Measurements from ENCODE around the gene KRT83.

Gene KRT83

DNA sequence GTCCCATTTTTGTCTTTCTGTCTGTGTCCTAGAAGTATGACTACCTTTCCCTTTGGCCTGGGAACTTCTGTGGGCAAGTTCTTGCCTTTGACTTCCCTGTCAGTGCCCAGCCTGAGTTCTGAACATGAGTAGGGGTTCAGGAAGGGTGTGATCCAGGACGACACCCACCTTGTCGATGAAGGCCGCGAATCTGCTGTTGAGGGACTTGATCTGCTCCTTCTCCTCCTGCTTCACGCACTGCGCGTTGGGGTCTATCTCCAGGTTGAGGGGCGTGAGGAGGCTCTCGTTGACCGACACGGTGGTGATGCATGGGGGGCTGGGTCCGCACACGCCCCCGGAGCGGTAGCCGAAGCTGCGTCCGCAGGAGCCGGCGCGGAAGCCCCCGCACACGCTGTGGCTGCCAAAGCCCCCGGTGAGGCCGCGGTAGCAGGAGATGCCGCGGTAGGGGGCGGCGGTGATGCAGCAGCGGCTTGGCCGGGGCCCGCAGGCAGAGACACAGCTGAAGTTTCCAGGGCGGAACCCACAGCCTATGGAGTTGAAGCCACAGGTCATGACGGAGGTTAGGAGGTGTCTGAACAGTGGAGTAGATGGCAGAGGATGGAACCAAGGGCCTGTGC is at the start of gene KRT83:
TSS of gene KRT83 (minus strand) at position 615 of the 617 bp plus-strand sequence. CDS start at position 552, 63 bp downstream.
- no peak within 1 kb of the TSS for H3K4me2 ChIP-seq (ENCODE audit: low read depth, low read length, poor library complexity, severe bottlenecking)
- H3K27ac ChIP-seq (ENCODE audit: low read depth, low read length), result no peak within 1 kb of the TSS
- TF ChIP-seq EZH2phosphoT487 (conservative IDR thresholded peaks at IDR 0.05; ENCODE audit: low read length), result no peak
- TF ChIP-seq, protein P1, sequence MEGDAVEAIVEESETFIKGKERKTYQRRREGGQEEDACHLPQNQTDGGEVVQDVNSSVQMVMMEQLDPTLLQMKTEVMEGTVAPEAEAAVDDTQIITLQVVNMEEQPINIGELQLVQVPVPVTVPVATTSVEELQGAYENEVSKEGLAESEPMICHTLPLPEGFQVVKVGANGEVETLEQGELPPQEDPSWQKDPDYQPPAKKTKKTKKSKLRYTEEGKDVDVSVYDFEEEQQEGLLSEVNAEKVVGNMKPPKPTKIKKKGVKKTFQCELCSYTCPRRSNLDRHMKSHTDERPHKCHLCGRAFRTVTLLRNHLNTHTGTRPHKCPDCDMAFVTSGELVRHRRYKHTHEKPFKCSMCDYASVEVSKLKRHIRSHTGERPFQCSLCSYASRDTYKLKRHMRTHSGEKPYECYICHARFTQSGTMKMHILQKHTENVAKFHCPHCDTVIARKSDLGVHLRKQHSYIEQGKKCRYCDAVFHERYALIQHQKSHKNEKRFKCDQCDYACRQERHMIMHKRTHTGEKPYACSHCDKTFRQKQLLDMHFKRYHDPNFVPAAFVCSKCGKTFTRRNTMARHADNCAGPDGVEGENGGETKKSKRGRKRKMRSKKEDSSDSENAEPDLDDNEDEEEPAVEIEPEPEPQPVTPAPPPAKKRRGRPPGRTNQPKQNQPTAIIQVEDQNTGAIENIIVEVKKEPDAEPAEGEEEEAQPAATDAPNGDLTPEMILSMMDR (IDR thresholded peaks at IDR 0.05; ENCODE audit: insufficient read depth, low read length, poor library complexity, severe bottlenecking), result no peak
- no peaks in the 10 kb centered on the region for H3K9me2 ChIP-seq (replicated peaks; ENCODE audit: insufficient read depth, low read length)
- H4K20me1 ChIP-seq (ENCODE audit: low read depth, low read length), result no peaks in the 10 kb centered on the region
- no peaks in the 10 kb centered on the region for H3F3A ChIP-seq (ENCODE audit: insufficient read depth)
- H3K9me3 ChIP-seq (ENCODE audit: insufficient read depth, low read length), result no peaks in the 10 kb centered on the region
- H3K79me2 ChIP-seq (ENCODE audit: insufficient read depth, low read length), result no peaks in the 10 kb centered on the region
- no peak within 1 kb of the TSS for H2AFZ ChIP-seq (ENCODE audit: low read depth, low read length, severe bottlenecking)
- H3K4me3 ChIP-seq (ENCODE audit: insufficient read depth, low read length, poor library complexity, severe bottlenecking), result no peak within 1 kb of the TSS
- no peak within 1 kb of the TSS for H3K9ac ChIP-seq (ENCODE audit: low read length)
- no peaks in the 10 kb centered on the region for H3K36me3 ChIP-seq (ENCODE audit: low read length)
- no peaks in the 10 kb centered on the region for H3K27me3 ChIP-seq (ENCODE audit: low read length)

DNA sequence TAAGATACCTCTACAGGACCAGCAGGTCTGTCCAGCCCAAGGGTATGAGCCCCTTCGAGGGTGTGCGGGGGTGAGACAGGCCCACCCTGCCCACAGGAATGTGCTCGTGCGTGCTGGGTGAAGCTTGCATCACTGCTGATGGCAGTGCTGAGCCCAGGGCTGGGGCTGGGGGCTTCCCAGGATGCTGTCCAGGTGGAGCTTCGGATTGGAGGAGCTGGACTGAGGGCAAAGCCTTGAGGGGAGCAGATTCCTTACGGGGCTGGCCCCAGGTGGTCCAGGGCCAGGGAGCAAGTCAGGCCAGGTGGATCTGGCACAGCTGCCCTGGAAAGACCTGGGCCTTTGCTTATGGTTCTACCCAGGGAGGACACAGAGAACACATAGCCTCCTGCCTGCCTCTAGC is 48.6 kb upstream of the KRT83 start:
- no peaks in the 10 kb centered on the region for H3K79me2 ChIP-seq (ENCODE audit: insufficient read depth, low read length)
- no peak overlapping the region for H3K4me3 ChIP-seq (ENCODE audit: insufficient read depth, low read length, poor library complexity, severe bottlenecking)
- H3K27ac ChIP-seq (ENCODE audit: low read depth, low read length), result no peak overlapping the region
- no peak for TF ChIP-seq EZH2phosphoT487 (conservative IDR thresholded peaks at IDR 0.05; ENCODE audit: low read length)
- TF ChIP-seq, protein P1 (IDR thresholded peaks at IDR 0.05; ENCODE audit: insufficient read depth, low read length, poor library complexity, severe bottlenecking), result no peak
- no peaks in the 10 kb centered on the region for H3F3A ChIP-seq (ENCODE audit: insufficient read depth)
- H3K9ac ChIP-seq (ENCODE audit: low read length), result no peak overlapping the region
- no peak overlapping the region for H2AFZ ChIP-seq (ENCODE audit: low read depth, low read length, severe bottlenecking)
- H3K9me2 ChIP-seq (replicated peaks; ENCODE audit: insufficient read depth, low read length), result no peaks in the 10 kb centered on the region
- no peaks in the 10 kb centered on the region for H3K36me3 ChIP-seq (ENCODE audit: low read length)
- H3K27me3 ChIP-seq (ENCODE audit: low read length), result no peaks in the 10 kb centered on the region
- H3K4me2 ChIP-seq (ENCODE audit: low read depth, low read length, poor library complexity, severe bottlenecking), result no peak overlapping the region
- no peaks in the 10 kb centered on the region for H4K20me1 ChIP-seq (ENCODE audit: low read depth, low read length)
- H3K9me3 ChIP-seq (ENCODE audit: insufficient read depth, low read length), result no peaks in the 10 kb centered on the region

DNA sequence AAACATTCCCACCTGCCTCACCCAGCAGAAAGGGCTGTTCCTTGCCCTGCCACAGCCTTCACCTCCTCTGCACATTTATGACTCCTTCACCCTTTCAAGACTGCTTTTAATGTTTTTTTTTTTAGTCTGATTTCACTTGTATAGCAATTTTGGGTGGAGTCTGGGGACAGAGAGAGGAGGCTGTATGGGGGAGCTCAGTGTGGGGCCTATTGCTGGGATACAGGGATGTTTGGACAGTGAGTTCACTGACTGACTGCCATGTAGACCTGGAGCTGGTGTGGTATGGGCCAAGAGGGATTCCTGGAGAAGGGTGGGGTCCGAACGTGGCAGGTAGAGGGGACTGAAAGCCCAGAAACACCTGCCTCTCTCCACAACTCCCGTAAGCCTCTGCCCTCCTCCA is 48.0 kb upstream of the KRT83 start:
- H3K9me2 ChIP-seq (replicated peaks; ENCODE audit: insufficient read depth, low read length), result no peaks in the 10 kb centered on the region
- H3K36me3 ChIP-seq (ENCODE audit: low read length), result no peaks in the 10 kb centered on the region
- H3K27ac ChIP-seq (ENCODE audit: low read depth, low read length), result no peak overlapping the region
- no peak overlapping the region for H3K4me3 ChIP-seq (ENCODE audit: insufficient read depth, low read length, poor library complexity, severe bottlenecking)
- no peaks in the 10 kb centered on the region for H3K79me2 ChIP-seq (ENCODE audit: insufficient read depth, low read length)
- no peaks in the 10 kb centered on the region for H3K9me3 ChIP-seq (ENCODE audit: insufficient read depth, low read length)
- no peak overlapping the region for H2AFZ ChIP-seq (ENCODE audit: low read depth, low read length, severe bottlenecking)
- H3K9ac ChIP-seq (ENCODE audit: low read length), result no peak overlapping the region
- no peaks in the 10 kb centered on the region for H3F3A ChIP-seq (ENCODE audit: insufficient read depth)
- H4K20me1 ChIP-seq (ENCODE audit: low read depth, low read length), result no peaks in the 10 kb centered on the region
- H3K4me2 ChIP-seq (ENCODE audit: low read depth, low read length, poor library complexity, severe bottlenecking), result no peak overlapping the region
- H3K27me3 ChIP-seq (ENCODE audit: low read length), result no peaks in the 10 kb centered on the region
- no peak for TF ChIP-seq EZH2phosphoT487 (conservative IDR thresholded peaks at IDR 0.05; ENCODE audit: low read length)

DNA sequence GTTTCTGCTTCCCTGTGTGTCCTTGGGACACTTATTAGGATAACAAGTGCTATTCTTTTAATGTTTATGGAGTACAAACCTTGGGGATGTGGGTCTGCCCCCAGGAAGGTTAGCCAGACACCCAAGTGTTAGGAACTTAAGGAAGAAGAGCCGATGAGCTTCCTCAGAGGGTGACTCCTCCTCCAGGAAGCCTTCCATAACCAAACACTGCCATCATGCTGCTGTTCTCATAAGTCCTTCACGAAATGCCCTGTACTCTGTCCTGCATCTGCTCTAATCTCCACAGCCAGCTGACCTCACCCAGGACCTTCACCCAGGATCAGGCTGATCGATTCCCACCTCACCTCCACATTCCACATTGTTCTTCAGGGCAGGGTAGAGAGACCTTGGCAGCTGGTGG is 47.3 kb upstream of the KRT83 start:
- H3K9me2 ChIP-seq (replicated peaks; ENCODE audit: insufficient read depth, low read length), result no peaks in the 10 kb centered on the region
- TF ChIP-seq, protein P1 (IDR thresholded peaks at IDR 0.05; ENCODE audit: insufficient read depth, low read length, poor library complexity, severe bottlenecking), result no peak
- TF ChIP-seq EZH2phosphoT487 (conservative IDR thresholded peaks at IDR 0.05; ENCODE audit: low read length), result no peak
- H3K27me3 ChIP-seq (ENCODE audit: low read length), result no peaks in the 10 kb centered on the region

More for the DNA sequence above, 47.3 kb upstream of the KRT83 start:
- H3K36me3 ChIP-seq (ENCODE audit: low read length), result no peaks in the 10 kb centered on the region
- no peak overlapping the region for H2AFZ ChIP-seq (ENCODE audit: low read depth, low read length, severe bottlenecking)
- no peak overlapping the region for H3K9ac ChIP-seq (ENCODE audit: low read length)
- no peak overlapping the region for H3K4me3 ChIP-seq (ENCODE audit: insufficient read depth, low read length, poor library complexity, severe bottlenecking)
- no peaks in the 10 kb centered on the region for H3K9me3 ChIP-seq (ENCODE audit: insufficient read depth, low read length)
- H3K27ac ChIP-seq (ENCODE audit: low read depth, low read length), result no peak overlapping the region
- H4K20me1 ChIP-seq (ENCODE audit: low read depth, low read length), result no peaks in the 10 kb centered on the region
- no peaks in the 10 kb centered on the region for H3K79me2 ChIP-seq (ENCODE audit: insufficient read depth, low read length)
- no peak overlapping the region for H3K4me2 ChIP-seq (ENCODE audit: low read depth, low read length, poor library complexity, severe bottlenecking)
- no peaks in the 10 kb centered on the region for H3F3A ChIP-seq (ENCODE audit: insufficient read depth)
